ENCODE measurements around the gene CTAGE9.

Gene CTAGE9

GRCh38 chr6:131673184-131673583 lies 37.6 kb downstream of the CTAGE9 start:
- DNase-seq (ENCODE audit: low read depth) = no peak

- no peak for DNase-seq (ENCODE audit: low read depth)
These were observed 40.9 kb downstream of the CTAGE9 start for GRCh38 chr6:131669891-131670290.

- no peak for DNase-seq (ENCODE audit: low read depth)
These were observed 47.1 kb downstream of the CTAGE9 start for GRCh38 chr6:131663578-131664165.

GRCh38 chr6:131660195-131660594 lies 50.6 kb downstream of the CTAGE9 start:
- no peak for DNase-seq (ENCODE audit: low read depth)
